Small intestine (tissue), 7 donors: ENCODE measurements around the gene ENOX1. TPM values are rescaled to one million over a fixed set of nuclear protein-coding genes. Genes with fewer than 3 reads are reported as not detected.
A peak's percentile ranks its signal among the peaks of the same experiment; 100 is the strongest.

Experiments used
- DNase-seq, 2 donors: peaks; one replicate each; pipeline versions ENCODE4 v3.0.0 to v3.0.0-alpha.2; 2013
- FAIRE-seq: peaks from 2 replicates; lab custom pipeline; 2012; peaks lifted over from hg19 to GRCh38; lab: Jason Lieb, UNC
- H3K27ac ChIP-seq, 3 donors: one replicate each; pipeline ENCODE4 v1.5.1; 2013; ENCODE audit warnings: low read length in 2 of 3, mild to moderate bottlenecking in 2 of 3, control low read depth in 1 of 3, inconsistent platforms in 1 of 3, low read depth in 1 of 3, moderate library complexity in 1 of 3
- H3K27me3 ChIP-seq, 3 donors: one replicate each; pipeline ENCODE4 v1.6.1; 2013; ENCODE audit warnings: low read length in 3 of 3, inconsistent platforms in 1 of 3; ENCODE audit not compliant: control insufficient read depth in 3 of 3, insufficient read depth in 3 of 3
- H3K36me3 ChIP-seq, 3 donors: one replicate each; pipeline ENCODE4 v1.6.1; 2013; ENCODE audit warnings: low read length in 3 of 3, inconsistent platforms in 1 of 3, low read depth in 1 of 3, mild to moderate bottlenecking in 1 of 3, moderate library complexity in 1 of 3; ENCODE audit not compliant: control insufficient read depth in 3 of 3, insufficient read depth in 2 of 3
- H3K4me1 ChIP-seq, 3 donors: one replicate each; pipeline ENCODE4 v1.6.1; 2013; ENCODE audit warnings: low read length in 2 of 3, inconsistent platforms in 1 of 3, low read depth in 1 of 3, mild to moderate bottlenecking in 1 of 3, moderate library complexity in 1 of 3; ENCODE audit not compliant: control insufficient read depth in 3 of 3, insufficient read depth in 2 of 3
- H3K4me3 ChIP-seq, 3 donors: one replicate each; pipeline ENCODE4 v1.5.1; 2013; ENCODE audit warnings: low read length in 3 of 3, control low read depth in 1 of 3, inconsistent platforms in 1 of 3, low read depth in 1 of 3, mild to moderate bottlenecking in 1 of 3, moderate library complexity in 1 of 3
- H3K9me3 ChIP-seq, 2 donors: one replicate each; pipeline ENCODE4 v1.6.1; 2013; ENCODE audit warnings: low read depth in 1 of 2, low read length in 1 of 2; ENCODE audit not compliant: control insufficient read depth in 2 of 2, insufficient read depth in 1 of 2
- WGBS, 3 donors: extraction: QIAGEN DNeasy Blood & Tissue Kit; methylation state at CpG; one replicate each; pipeline ENCODE4 v1.1.7; 2013; 5-methylcytosine and 5-hydroxymethylcytosine counted together
- polyA plus RNA-seq, 4 donors: library from polyadenylated mRNA; stranded (reverse) in 3 of 4; unstranded in 1 of 4; fragments of 200-250 nt in 3 of 4; fragments of 120-200 nt in 1 of 4; gene quantifications; one replicate each; pipeline versions ENCODE4 v1.2.1 to v1.2.3, GENCODE V29; 2013
- donor health status: healthy with polysubstance abuse.
- donor health status: control.
- donor health status: control.
- donor health status: Bipolar disorder and iron deficiency.
- donor health status: healthy.

The ENOX1 gene
- polyA plus RNA-seq, 4 donors: 0.27 to 0.87 (median 0.72) TPM; not detected in 1

- Histone ChIP-seq H3K4me3 (no peak overlapping the region), H3K9me3 (no peaks in the 10 kb centered on the region), H3K36me3 (no peaks in the 10 kb centered on the region), H3K4me1 (no peaks in the 10 kb centered on the region), H3K27ac (no peak overlapping the region), H3K27me3 (peaks cover 0 to 2% (median 0%) of the 10 kb centered on the region in 3 donors)
- DNase-seq: no peak
- FAIRE-seq: no peak
Measured at GRCh38 chr13:43808676-43809075, 21.9 kb upstream of the ENOX1 start.

- Histone ChIP-seq H3K36me3 (no peaks in the 10 kb centered on the region), H3K9me3 (no peaks in the 10 kb centered on the region), H3K4me1 (no peaks in the 10 kb centered on the region), H3K4me3 (no peak overlapping the region), H3K27me3 (peaks cover 0 to 2% (median 0%) of the 10 kb centered on the region in 3 donors), H3K27ac (no peak overlapping the region)
- DNase-seq: no peak
- WGBS, 3 donors: 85 to 87% (median 87%) methylated on average over 5 to 6 of the region's 6 CpGs
- no peak for FAIRE-seq
Measured at GRCh38 chr13:43805681-43806128, 18.9 kb upstream of the ENOX1 start.

GRCh38 chr13:43805071-43805468 lies 18.3 kb upstream of the ENOX1 start:
- Histone ChIP-seq H3K4me1 (no peaks in the 10 kb centered on the region), H3K9me3 (no peaks in the 10 kb centered on the region), H3K4me3 (no peak overlapping the region), H3K36me3 (no peaks in the 10 kb centered on the region), H3K27me3 (peaks cover 0 to 2% (median 0%) of the 10 kb centered on the region in 3 donors), H3K27ac (no peak overlapping the region)
- no peak for FAIRE-seq
- DNase-seq: no peak
- WGBS, 3 donors: 23 to 41% (median 28%) methylated on average over 3 of the region's 3 CpGs

GRCh38 chr13:43804461-43805070 lies 17.8 kb upstream of the ENOX1 start:
- Histone ChIP-seq H3K9me3 (no peaks in the 10 kb centered on the region), H3K27me3 (peaks cover 0 to 2% (median 0%) of the 10 kb centered on the region in 3 donors), H3K4me1 (no peaks in the 10 kb centered on the region), H3K27ac (no peak overlapping the region), H3K36me3 (no peaks in the 10 kb centered on the region), H3K4me3 (no peak overlapping the region)
- WGBS, 3 donors: 16 to 25% (median 17%) methylated on average over 5 of the region's 5 CpGs
- peak; percentile 61 to 67 for DNase-seq
- peak; percentile 95 for FAIRE-seq

- FAIRE-seq (no peak), DNase-seq (no peak)
- Histone ChIP-seq H3K9me3 (no peaks in the 10 kb centered on the region), H3K4me1 (no peaks in the 10 kb centered on the region), H3K27me3 (no peaks in the 10 kb centered on the region), H3K36me3 (no peaks in the 10 kb centered on the region), H3K27ac (no peak overlapping the region), H3K4me3 (no peak overlapping the region)
Measured at GRCh38 chr13:43802511-43802910, 15.7 kb upstream of the ENOX1 start.

GRCh38 chr13:43800828-43801227 lies 14.1 kb upstream of the ENOX1 start:
- no peak for FAIRE-seq
- no peaks in the 10 kb centered on the region for H3K4me1 ChIP-seq

GRCh38 chr13:43799191-43799590 lies 12.4 kb upstream of the ENOX1 start:
- WGBS, 3 donors: 61 to 72% (median 71%) methylated on average over 4 of the region's 4 CpGs
- H3K4me1 ChIP-seq: no peaks in the 10 kb centered on the region
- no peak for FAIRE-seq
- H3K27ac ChIP-seq: no peak overlapping the region
- H3K36me3 ChIP-seq: no peaks in the 10 kb centered on the region
- no peak for DNase-seq
- no peaks in the 10 kb centered on the region for H3K27me3 ChIP-seq
- no peak overlapping the region for H3K4me3 ChIP-seq
- H3K9me3 ChIP-seq: no peaks in the 10 kb centered on the region

More at GRCh38 chr13:43800828-43801227, 14.1 kb upstream of the ENOX1 start:
- DNase-seq: no peak
- WGBS, 3 donors: 64 to 85% (median 72%) methylated on average over 3 of the region's 3 CpGs
- no peak overlapping the region for H3K4me3 ChIP-seq
- H3K27me3 ChIP-seq: no peaks in the 10 kb centered on the region
- no peaks in the 10 kb centered on the region for H3K9me3 ChIP-seq
- H3K27ac ChIP-seq: no peak overlapping the region
- no peaks in the 10 kb centered on the region for H3K36me3 ChIP-seq

- H3K4me3 ChIP-seq: no peak overlapping the region
- no peaks in the 10 kb centered on the region for H3K9me3 ChIP-seq
- DNase-seq: no peak
- no peak for FAIRE-seq
- H3K27me3 ChIP-seq: no peaks in the 10 kb centered on the region
- H3K4me1 ChIP-seq: no peaks in the 10 kb centered on the region
- 52 to 62% (median 56%) methylated on average over 3 of the region's 3 CpGs for WGBS, 3 donors
- no peaks in the 10 kb centered on the region for H3K36me3 ChIP-seq
- no peak overlapping the region for H3K27ac ChIP-seq
Measured at GRCh38 chr13:43797869-43798268, 11.1 kb upstream of the ENOX1 start.

- DNase-seq (no peak), FAIRE-seq (no peak)
- H3K36me3 ChIP-seq: no peaks in the 10 kb centered on the region
- no peaks in the 10 kb centered on the region for H3K27me3 ChIP-seq
- WGBS, 3 donors: 71 to 79% (median 74%) methylated on average over 1 of the region's 1 CpG
- no peak overlapping the region for H3K27ac ChIP-seq
- H3K4me1 ChIP-seq: no peaks in the 10 kb centered on the region
- H3K9me3 ChIP-seq: no peaks in the 10 kb centered on the region
- no peak overlapping the region for H3K4me3 ChIP-seq
Measured at GRCh38 chr13:43797159-43797558, 10.4 kb upstream of the ENOX1 start.
